Neural cell (in vitro differentiated cells): ENCODE measurements around the gene MSI2.

Source experiments
- CTCF ChIP-seq: fragments of 450-650 bp; IDR thresholded peaks from 2 replicates; pipeline ENCODE4 v1.5.1; 2014; ENCODE audit warnings: antibody characterized with exemption, mild to moderate bottlenecking, moderate library complexity; ENCODE audit not compliant: poor library complexity, severe bottlenecking
- POLR2AphosphoS5 ChIP-seq: IDR thresholded peaks from 2 replicates; pipeline ENCODE4 v1.6.1; 2012

GRCh38 chr17:57456622-57457021 lies 200.3 kb downstream of the MSI2 start:
- no peak for TF ChIP-seq CTCF
- TF ChIP-seq POLR2AphosphoS5 = no peak
